H9 (cell line): ENCODE measurements around the gene GUCY2F. TPM values are rescaled to one million over a fixed set of nuclear protein-coding genes. Genes with fewer than 3 reads are reported as not detected.

Experiments used
- DNase-seq: peaks from one replicate; pipeline ENCODE4 v3.0.0-alpha.2; 2017
- H2AFZ ChIP-seq: one replicate; pipeline ENCODE4 v1.6.1; 2013; ENCODE audit warnings: mild to moderate bottlenecking, low read length, control low read depth, moderate library complexity
- H2AK5ac ChIP-seq: 2 replicates; pipeline ENCODE4 v1.6.1; 2013; ENCODE audit warnings: low read length, control low read depth, mixed read lengths; ENCODE audit not compliant: insufficient read length
- H2BK120ac ChIP-seq: one replicate; pipeline ENCODE4 v1.6.1; 2013; ENCODE audit warnings: low read depth, mild to moderate bottlenecking, low read length, control low read depth, inconsistent platforms; ENCODE audit not compliant: poor library complexity, severe bottlenecking
- H2BK12ac ChIP-seq: 2 replicates; pipeline ENCODE4 v1.6.1; 2013; ENCODE audit warnings: low read length, control low read depth, mixed read lengths, low read depth; ENCODE audit not compliant: insufficient read length
- H2BK15ac ChIP-seq: 2 replicates; pipeline ENCODE4 v1.6.1; 2013; ENCODE audit warnings: low read depth, low read length, control low read depth
- H2BK20ac ChIP-seq: one replicate; pipeline ENCODE4 v1.6.1; 2013; ENCODE audit warnings: low read depth, mild to moderate bottlenecking, low read length, control low read depth, inconsistent platforms; ENCODE audit not compliant: poor library complexity, severe bottlenecking
- H2BK5ac ChIP-seq: 2 replicates; pipeline ENCODE4 v1.6.1; 2013; ENCODE audit warnings: low read length, control low read depth, mixed read lengths; ENCODE audit not compliant: insufficient read length
- H3K14ac ChIP-seq: 2 replicates; pipeline ENCODE4 v1.6.1; 2013; ENCODE audit warnings: low read length, control low read depth; ENCODE audit not compliant: insufficient read depth
- H3K18ac ChIP-seq: 2 replicates; pipeline ENCODE4 v1.6.1; 2013; ENCODE audit warnings: low read depth, mild to moderate bottlenecking, mixed read lengths, low read length, control low read depth; ENCODE audit not compliant: insufficient read length
- H3K23ac ChIP-seq: 2 replicates; pipeline ENCODE4 v1.6.1; 2013; ENCODE audit warnings: low read length, control low read depth, mixed read lengths, low read depth; ENCODE audit not compliant: insufficient read length
- H3K23me2 ChIP-seq: 2 replicates; pipeline ENCODE4 v1.6.1; 2013; ENCODE audit warnings: low read depth, mild to moderate bottlenecking, mixed read lengths, low read length, control low read depth; ENCODE audit not compliant: insufficient read length, poor library complexity, severe bottlenecking
- H3K27ac ChIP-seq: 2 replicates; pipeline ENCODE4 v1.5.1; 2013; ENCODE audit warnings: low read length, control low read depth, mixed read lengths, low read depth; ENCODE audit not compliant: insufficient read length
- H3K27me3 ChIP-seq: 2 replicates; pipeline ENCODE4 v1.6.1; 2013; ENCODE audit warnings: low read length, control low read depth, inconsistent platforms; ENCODE audit not compliant: insufficient read depth
- H3K4ac ChIP-seq: 2 replicates; pipeline ENCODE4 v1.6.1; 2013; ENCODE audit warnings: low read depth, mild to moderate bottlenecking, control low read depth, inconsistent platforms, low read length, moderate library complexity
- H3K4me1 ChIP-seq: 2 replicates; pipeline ENCODE4 v1.6.1; 2013; ENCODE audit warnings: low read length, control low read depth, inconsistent platforms; ENCODE audit not compliant: insufficient read depth
- H3K4me2 ChIP-seq: 2 replicates; pipeline ENCODE4 v1.6.1; 2013; ENCODE audit warnings: low read length, control low read depth, mixed read lengths; ENCODE audit not compliant: insufficient read length, insufficient read depth
- H3K56ac ChIP-seq: 2 replicates; pipeline ENCODE4 v1.6.1; 2013; ENCODE audit warnings: low read depth, mild to moderate bottlenecking, mixed read lengths, low read length, control low read depth; ENCODE audit not compliant: insufficient read length
- H3K79me1 ChIP-seq: 2 replicates; pipeline ENCODE4 v1.6.1; 2013; ENCODE audit warnings: low read depth, mild to moderate bottlenecking, moderate library complexity, low read length, control low read depth, inconsistent platforms; ENCODE audit not compliant: insufficient read depth, poor library complexity, severe bottlenecking
- H3K79me2 ChIP-seq: 2 replicates; pipeline ENCODE4 v1.6.1; 2013; ENCODE audit warnings: low read length, control low read depth, inconsistent platforms; ENCODE audit not compliant: insufficient read depth
- H3K9ac ChIP-seq: 2 replicates; pipeline ENCODE4 v1.6.1; 2013; ENCODE audit warnings: low read length, control low read depth, mixed read lengths; ENCODE audit not compliant: insufficient read length; ENCODE audit errors: extremely low read depth
- H3K9me3 ChIP-seq: one replicate; pipeline ENCODE4 v1.6.1; 2013; ENCODE audit warnings: low read depth, low read length, inconsistent platforms; ENCODE audit not compliant: control insufficient read depth
- H3T11ph ChIP-seq: one replicate; pipeline ENCODE4 v1.6.1; 2013; ENCODE audit warnings: mild to moderate bottlenecking, low read length, control low read depth, inconsistent platforms
- H4K20me1 ChIP-seq: one replicate; pipeline ENCODE4 v1.6.1; 2013; ENCODE audit not compliant: control insufficient read depth, insufficient read length, insufficient read depth
- H4K5ac ChIP-seq: 2 replicates; pipeline ENCODE4 v1.6.1; 2013; ENCODE audit warnings: low read depth, mild to moderate bottlenecking, mixed read lengths, low read length, control low read depth; ENCODE audit not compliant: insufficient read length
- H4K8ac ChIP-seq: replicated peaks from 2 replicates; pipeline ENCODE4 v1.6.1; 2013; ENCODE audit warnings: low read length, control low read depth, mixed read lengths, low read depth; ENCODE audit not compliant: insufficient read length
- H4K91ac ChIP-seq: 2 replicates; pipeline ENCODE4 v1.6.1; 2013; ENCODE audit warnings: low read depth, mild to moderate bottlenecking, moderate library complexity, mixed read lengths, low read length, control low read depth; ENCODE audit not compliant: insufficient read length
- H3K27ac Mint-ChIP-seq, 3 experiments: 2 replicates in 2 of 3; 3 replicates in 1 of 3; pipeline ENCODE4 v1.8.0; 2020 to 2021; ENCODE audit warnings: mixed read lengths in 3 of 3, mild to moderate bottlenecking in 1 of 3, moderate library complexity in 1 of 3
- H3K27me3 Mint-ChIP-seq: 2 replicates; pipeline ENCODE4 v1.8.0; 2021; ENCODE audit warnings: low read depth, mild to moderate bottlenecking, moderate library complexity, mixed read lengths
- H3K36me3 Mint-ChIP-seq, 3 experiments: 2 replicates in 2 of 3; 3 replicates in 1 of 3; pipeline ENCODE4 v1.8.0; 2020 to 2021; ENCODE audit warnings: low read depth in 3 of 3, mixed read lengths in 3 of 3; ENCODE audit not compliant: insufficient read depth in 1 of 3
- H3K4me1 Mint-ChIP-seq, 2 experiments: 2 replicates each; pipeline ENCODE4 v1.8.0; 2020; ENCODE audit warnings: mixed read lengths in 2 of 2
- H3K4me3 Mint-ChIP-seq, 2 experiments: 2 replicates in 1 of 2; 3 replicates in 1 of 2; pipeline ENCODE4 v1.8.0; 2020 to 2021; ENCODE audit warnings: mild to moderate bottlenecking in 2 of 2, mixed read lengths in 2 of 2, moderate library complexity in 1 of 2
- H3K9me3 Mint-ChIP-seq, 2 experiments: 2 replicates in 1 of 2; 3 replicates in 1 of 2; pipeline ENCODE4 v1.8.0; 2020; ENCODE audit warnings: mild to moderate bottlenecking in 2 of 2, mixed read lengths in 2 of 2, moderate library complexity in 1 of 2
- WGBS: extraction: QIAGEN DNeasy Blood & Tissue Kit; methylation state at CpG from one replicate; pipeline ENCODE4 v1.1.7; 2013; ENCODE audit warnings: missing lambda C conversion rate, low lambda C conversion rate, mixed read lengths; ENCODE audit not compliant: insufficient read length; ENCODE audit errors: extremely low coverage; 5-methylcytosine and 5-hydroxymethylcytosine counted together
- total RNA-seq: library from RNA; stranded (reverse); gene quantifications from 2 replicates; pipeline ENCODE4 v1.2.1, GENCODE V29; 2021
- TF ChIP-seq, protein P1 (sequence below): fragments of 200-600 bp; sonication (generic); conservative IDR thresholded peaks from 3 replicates; pipeline ENCODE4 v1.8.0; 2021; ENCODE audit warnings: antibody characterized with exemption, mild to moderate bottlenecking

Gene GUCY2F
- total RNA-seq, 1 experiment from 2014 or later, result 0.11 TPM

DNA sequence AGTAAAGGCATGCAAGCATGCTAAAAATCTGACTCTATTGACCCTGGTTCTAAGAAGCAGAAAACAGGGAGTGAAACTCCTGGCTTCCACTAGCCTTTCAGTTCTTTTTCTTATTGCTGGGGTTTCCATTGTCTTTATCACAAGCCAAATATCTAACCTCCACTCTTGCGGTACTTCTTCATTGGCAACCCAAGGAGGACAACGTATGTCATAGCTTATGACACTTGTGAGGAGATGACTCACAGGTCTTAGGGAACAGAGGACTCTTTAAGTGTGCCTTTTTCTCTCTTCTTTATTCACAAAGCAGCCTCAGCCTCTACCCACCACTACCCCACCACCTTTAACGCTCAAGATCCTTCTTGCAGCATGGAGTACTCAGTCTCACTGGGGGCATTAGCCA is 124.2 kb downstream of the GUCY2F start:
- Histone ChIP-seq H3K79me2 (no peaks in the 10 kb centered on the region), H3K4me2 (no peak overlapping the region), H2BK120ac (no peak overlapping the region), H2BK5ac (no peak overlapping the region), H4K91ac (no peak overlapping the region), H3K27me3 (no peaks in the 10 kb centered on the region), H3K56ac (no peak overlapping the region), H4K8ac (no peak overlapping the region), H3K27ac (no peak overlapping the region), H3K9ac (no peak overlapping the region), H3K9me3 (no peaks in the 10 kb centered on the region), H3K14ac (no peak overlapping the region), H3K18ac (no peak overlapping the region), H2AK5ac (no peak overlapping the region), H2BK15ac (no peak overlapping the region), H4K20me1 (no peaks in the 10 kb centered on the region), H3K4ac (no peak overlapping the region), H4K5ac (no peak overlapping the region), H2BK20ac (no peak overlapping the region), H2BK12ac (no peak overlapping the region), H3K4me1 (no peaks in the 10 kb centered on the region; the same call in 1 of the 2 replicates), H3K23me2 (no peaks in the 10 kb centered on the region), H2AFZ (no peak overlapping the region), H3K23ac (no peak overlapping the region), H3K79me1 (no peaks in the 10 kb centered on the region), H3T11ph (no peak overlapping the region)
- Mint-ChIP-seq H3K27ac (no peak overlapping the region), H3K4me3 (no peak overlapping the region), H3K4me1 (peaks cover 0 to 6% of the 10 kb centered on the region in 2 experiments; a peak in 2 of 4 replicates), H3K9me3 (peaks cover 0 to 7% of the 10 kb centered on the region in 2 experiments; a peak in 2 of 5 replicates), H3K36me3 (no peaks in the 10 kb centered on the region; a peak in 2 of 7 replicates), H3K27me3 (no peaks in the 10 kb centered on the region)
- DNase-seq, result no peak
- TF ChIP-seq, protein P1, sequence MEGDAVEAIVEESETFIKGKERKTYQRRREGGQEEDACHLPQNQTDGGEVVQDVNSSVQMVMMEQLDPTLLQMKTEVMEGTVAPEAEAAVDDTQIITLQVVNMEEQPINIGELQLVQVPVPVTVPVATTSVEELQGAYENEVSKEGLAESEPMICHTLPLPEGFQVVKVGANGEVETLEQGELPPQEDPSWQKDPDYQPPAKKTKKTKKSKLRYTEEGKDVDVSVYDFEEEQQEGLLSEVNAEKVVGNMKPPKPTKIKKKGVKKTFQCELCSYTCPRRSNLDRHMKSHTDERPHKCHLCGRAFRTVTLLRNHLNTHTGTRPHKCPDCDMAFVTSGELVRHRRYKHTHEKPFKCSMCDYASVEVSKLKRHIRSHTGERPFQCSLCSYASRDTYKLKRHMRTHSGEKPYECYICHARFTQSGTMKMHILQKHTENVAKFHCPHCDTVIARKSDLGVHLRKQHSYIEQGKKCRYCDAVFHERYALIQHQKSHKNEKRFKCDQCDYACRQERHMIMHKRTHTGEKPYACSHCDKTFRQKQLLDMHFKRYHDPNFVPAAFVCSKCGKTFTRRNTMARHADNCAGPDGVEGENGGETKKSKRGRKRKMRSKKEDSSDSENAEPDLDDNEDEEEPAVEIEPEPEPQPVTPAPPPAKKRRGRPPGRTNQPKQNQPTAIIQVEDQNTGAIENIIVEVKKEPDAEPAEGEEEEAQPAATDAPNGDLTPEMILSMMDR, result no peak
- WGBS, result no CpG with 5 or more reads among the region's 3 CpGs
